Gastrocnemius medialis (tissue), 4 donors: ENCODE results near the gene SELENOF. TPM values are rescaled to one million over a fixed set of nuclear protein-coding genes. Genes with fewer than 3 reads are reported as not detected.

Source experiments
- ATAC-seq, 2 donors: fragments of 150-250 bp; one replicate each; pipeline ENCODE4 v1.9.1; 2016
- DNase-seq, 2 donors: peaks; one replicate each; pipeline ENCODE4 v3.0.0-alpha.2; 2019
- H3K27ac ChIP-seq, 4 donors: fragments of 200-600 bp; sonication (generic); 1 replicate in 1 of 4; 2 replicates in 3 of 4; pipeline ENCODE4 v1.5.1; 2016 to 2018; ENCODE audit warnings: mild to moderate bottlenecking in 2 of 4, moderate library complexity in 1 of 4
- H3K27me3 ChIP-seq, 3 donors: fragments of 200-600 bp; sonication (generic) in 2 of 3; 1 replicate in 1 of 3; 2 replicates in 2 of 3; pipeline versions ENCODE4 v1.5.1 to v1.6.0; 2016 to 2019; ENCODE audit warnings: mild to moderate bottlenecking in 1 of 3, moderate library complexity in 1 of 3
- H3K36me3 ChIP-seq, 2 donors: fragments of 200-600 bp; sonication (generic) in 1 of 2; one replicate each; pipeline ENCODE4 v1.5.1; 2017 to 2018
- H3K4me1 ChIP-seq, 2 donors: fragments of 200-600 bp; sonication (generic) in 1 of 2; one replicate each; pipeline ENCODE4 v1.5.1; 2016 to 2017; ENCODE audit warnings: mild to moderate bottlenecking in 2 of 2
- H3K4me3 ChIP-seq, 4 donors: fragments of 200-600 bp; sonication (generic) in 3 of 4; 1 replicate in 1 of 4; 2 replicates in 3 of 4; pipeline ENCODE4 v1.5.1; 2016 to 2019; ENCODE audit warnings: mild to moderate bottlenecking in 2 of 4
- H3K9me3 ChIP-seq, 3 donors: fragments of 200-600 bp; sonication (generic) in 2 of 3; 1 replicate in 1 of 3; 2 replicates in 2 of 3; pipeline ENCODE4 v1.5.1; 2016 to 2019
- CTCF ChIP-seq, 5 experiments: fragments of 450-650 bp in 3 of 5; fragments of 200-600 bp in 2 of 5; sonication (generic) in 2 of 5; IDR thresholded peaks in 4 of 5; conservative IDR thresholded peaks in 1 of 5; 1 replicate in 4 of 5; 2 replicates in 1 of 5; pipeline ENCODE4 v1.5.1; 2016 to 2019; ENCODE audit warnings: antibody characterized with exemption in 5 of 5, mild to moderate bottlenecking in 3 of 5, moderate library complexity in 3 of 5
- POLR2A ChIP-seq, 2 donors: fragments of 450-650 bp; IDR thresholded peaks; one replicate each; pipeline ENCODE4 v1.6.1; 2017; ENCODE audit warnings: antibody characterized with exemption in 2 of 2, mild to moderate bottlenecking in 2 of 2, moderate library complexity in 2 of 2
- in situ Hi-C, 4 donors: fragments of 200-750 bp; cut with MboI; loops; one replicate each; pipeline versions ENCODE4 v1.15.0 to v1.8.0; 2017; ENCODE audit warnings: low sequenced_read_pairs in 4 of 4
- intact Hi-C: fragments of 100-400 bp; cut with DNase I; formaldehyde crosslinking; loops from one replicate; pipeline ENCODE4 v1.15.1; 2023; ENCODE audit warnings: low total_unique reads
- total RNA-seq, 4 donors: library from RNA; depleted of rRNA; stranded (reverse); fragments of >200 nt; gene quantifications; one replicate each; pipeline versions ENCODE4 v1.1.0 to v1.2.3, GENCODE V29; 2016

The SELENOF gene
- total RNA-seq, 4 donors from 2014 or later = 41.3 to 66.8 (median 47.2) TPM

- Histone ChIP-seq H3K4me1 (no peaks in the 10 kb centered on the region), H3K36me3 (no peaks in the 10 kb centered on the region), H3K9me3 (no peaks in the 10 kb centered on the region), H3K27me3 (no peaks in the 10 kb centered on the region), H3K4me3 (no peak overlapping the region), H3K27ac (no peak overlapping the region)
- ATAC-seq (no peak), DNase-seq (no peak)
- TF ChIP-seq CTCF (IDR thresholded peaks at IDR 0.05 in 4 of 5, conservative IDR thresholded peaks at IDR 0.05 in 1 of 5) (no peak), POLR2A (IDR thresholded peaks at IDR 0.05) (no peak)
- intact Hi-C loops (no loop called here), in situ Hi-C loops (loop anchor here in 1 of 4 donors (10.0 kb wide), 1 partner anchor 96 kb away; no protein-coding TSS in a partner anchor)
These were observed 55.2 kb downstream of the SELENOF start for GRCh38 chr1:86858524-86859261.

- intact Hi-C loops = no loop called here
- no peaks in the 10 kb centered on the region for H3K36me3 ChIP-seq
- H3K9me3 ChIP-seq = no peaks in the 10 kb centered on the region
- in situ Hi-C loops = loop anchor here in 1 of 4 donors (10.0 kb wide), 1 partner anchor 99 kb away; no protein-coding TSS in a partner anchor
- H3K4me1 ChIP-seq = no peaks in the 10 kb centered on the region
- H3K4me3 ChIP-seq = no peak overlapping the region
- DNase-seq (no peak), ATAC-seq (no peak)
- no peaks in the 10 kb centered on the region for H3K27me3 ChIP-seq
- H3K27ac ChIP-seq = no peak overlapping the region
- no peak for TF ChIP-seq POLR2A (IDR thresholded peaks at IDR 0.05)
- TF ChIP-seq CTCF (IDR thresholded peaks at IDR 0.05 in 4 of 5, conservative IDR thresholded peaks at IDR 0.05 in 1 of 5) = no peak
These were observed 57.7 kb downstream of the SELENOF start for GRCh38 chr1:86856196-86856595.

GRCh38 chr1:86854352-86854751 is 59.6 kb downstream of the SELENOF start:
- DNase-seq (no peak), ATAC-seq (no peak)
- H3K4me3 ChIP-seq = no peak overlapping the region
- in situ Hi-C loops (loop anchor here in 1 of 4 donors (10.0 kb wide), 1 partner anchor 100 kb away; no protein-coding TSS in a partner anchor), intact Hi-C loops (no loop called here)
- H3K27ac ChIP-seq = no peak overlapping the region
- H3K36me3 ChIP-seq = no peaks in the 10 kb centered on the region
- TF ChIP-seq CTCF (IDR thresholded peaks at IDR 0.05 in 4 of 5, conservative IDR thresholded peaks at IDR 0.05 in 1 of 5) = no peak
- TF ChIP-seq POLR2A (IDR thresholded peaks at IDR 0.05) = no peak
- no peaks in the 10 kb centered on the region for H3K9me3 ChIP-seq
- H3K4me1 ChIP-seq = no peaks in the 10 kb centered on the region
- no peaks in the 10 kb centered on the region for H3K27me3 ChIP-seq

- no peaks in the 10 kb centered on the region for H3K27me3 ChIP-seq
- H3K4me3 ChIP-seq = no peak overlapping the region
- ATAC-seq = no peak
- in situ Hi-C loops (loop anchor here in 1 of 4 donors (10.0 kb wide), 1 partner anchor 102 kb away; no protein-coding TSS in a partner anchor), intact Hi-C loops (no loop called here)
- H3K4me1 ChIP-seq = no peaks in the 10 kb centered on the region
- H3K9me3 ChIP-seq = no peaks in the 10 kb centered on the region
- TF ChIP-seq CTCF (IDR thresholded peaks at IDR 0.05 in 4 of 5, conservative IDR thresholded peaks at IDR 0.05 in 1 of 5) = no peak
- TF ChIP-seq POLR2A (IDR thresholded peaks at IDR 0.05) = no peak
- no peaks in the 10 kb centered on the region for H3K36me3 ChIP-seq
- H3K27ac ChIP-seq = no peak overlapping the region
- DNase-seq = no peak
These were observed 61.0 kb downstream of the SELENOF start for GRCh38 chr1:86852782-86853408.
